Suprapubic skin (tissue), 4 donors: Measurements from ENCODE around the gene SAA2. TPM values are rescaled to one million over a fixed set of nuclear protein-coding genes. Genes with fewer than 3 reads are reported as not detected.
"Not testable (repeated sequence)": the region's sequence is repeated elsewhere in the genome, so short reads cannot be mapped to it uniquely, and the experiment has no call there.

Experiments
- DNase-seq, 2 donors: peaks; one replicate each; pipeline ENCODE4 v3.0.0-alpha.2; 2019; ENCODE audit warnings: low spot score in 2 of 2
- H3K27ac ChIP-seq: fragments of 200-600 bp; sonication (generic); one replicate; pipeline ENCODE4 v1.5.1; 2019
- H3K27me3 ChIP-seq: fragments of 200-600 bp; sonication (generic); one replicate; pipeline ENCODE4 v1.5.1; 2019
- H3K36me3 ChIP-seq: fragments of 200-600 bp; sonication (generic); one replicate; pipeline ENCODE4 v1.5.1; 2019
- H3K4me1 ChIP-seq: fragments of 200-600 bp; sonication (generic); one replicate; pipeline ENCODE4 v1.5.1; 2019
- H3K4me3 ChIP-seq: fragments of 200-600 bp; sonication (generic); one replicate; pipeline ENCODE4 v1.5.1; 2019; ENCODE audit warnings: mild to moderate bottlenecking
- H3K9me3 ChIP-seq: fragments of 200-600 bp; sonication (generic); one replicate; pipeline ENCODE4 v1.5.1; 2019
- CTCF ChIP-seq, 2 donors: fragments of 200-600 bp in 1 of 2; fragments of 450-650 bp in 1 of 2; sonication (generic) in 1 of 2; IDR thresholded peaks; one replicate each; pipeline ENCODE4 v1.5.1; 2016 to 2019; ENCODE audit warnings: antibody characterized with exemption in 2 of 2, mild to moderate bottlenecking in 1 of 2, moderate library complexity in 1 of 2
- EP300 ChIP-seq: sonication (generic); formaldehyde crosslinking; IDR thresholded peaks from one replicate; pipeline ENCODE4 v1.6.1; 2017; ENCODE audit warnings: antibody characterized with exemption
- POLR2A ChIP-seq, 2 donors: fragments of 450-650 bp; IDR thresholded peaks; one replicate each; pipeline ENCODE4 v1.6.1; 2017; ENCODE audit warnings: antibody characterized with exemption in 2 of 2, mild to moderate bottlenecking in 2 of 2, moderate library complexity in 2 of 2
- POLR2AphosphoS5 ChIP-seq, 3 donors: sonication (generic); formaldehyde crosslinking; IDR thresholded peaks; one replicate each; pipeline ENCODE4 v1.6.1; 2017; ENCODE audit warnings: antibody characterized with exemption in 3 of 3
- WGBS: methylation state at CpG from one replicate; pipeline ENCODE4 v1.1.5; 2018; 5-methylcytosine and 5-hydroxymethylcytosine counted together
- total RNA-seq, 4 donors: library from RNA; depleted of rRNA; stranded (reverse); fragments of >200 nt; gene quantifications; one replicate each; pipeline ENCODE4 v1.1.0, GENCODE V29; 2016

Gene SAA2
- total RNA-seq, 4 donors from 2014 or later = 15.0 to 30.4 (median 16.2) TPM; not detected in 1

- Histone ChIP-seq H3K27ac (no peak overlapping the region), H3K4me1 (no peaks in the 10 kb centered on the region), H3K36me3 (no peaks in the 10 kb centered on the region), H3K27me3 (peaks cover 20% of the 10 kb centered on the region), H3K9me3 (no peaks in the 10 kb centered on the region), H3K4me3 (no peak overlapping the region)
- DNase-seq = no peak
- WGBS = 75% methylated on average over 1 of the region's 3 CpGs
- TF ChIP-seq CTCF (IDR thresholded peaks at IDR 0.05) (no peak), EP300 (no peak), POLR2A (IDR thresholded peaks at IDR 0.05) (no peak), POLR2AphosphoS5 (IDR thresholded peaks at IDR 0.05) (no peak)
Measured at GRCh38 chr11:18204220-18204619, 44.2 kb downstream of the SAA2 start.

GRCh38 chr11:18203723-18204122 lies 44.7 kb downstream of the SAA2 start:
- DNase-seq = no peak
- Histone ChIP-seq H3K27me3 (peaks cover 15% of the 10 kb centered on the region), H3K36me3 (no peaks in the 10 kb centered on the region), H3K27ac (no peak overlapping the region), H3K9me3 (no peaks in the 10 kb centered on the region), H3K4me1 (no peaks in the 10 kb centered on the region), H3K4me3 (no peak overlapping the region)
- TF ChIP-seq POLR2AphosphoS5 (IDR thresholded peaks at IDR 0.05) = no peak
- no peak for TF ChIP-seq POLR2A (IDR thresholded peaks at IDR 0.05)
- TF ChIP-seq EP300 = no peak
- TF ChIP-seq CTCF (IDR thresholded peaks at IDR 0.05) = no peak
- 17% methylated on average over 6 of the region's 6 CpGs for WGBS

- not testable (repeated sequence) for H3K27me3 ChIP-seq, H3K4me1 ChIP-seq, H3K4me3 ChIP-seq, DNase-seq, H3K36me3 ChIP-seq, H3K9me3 ChIP-seq, H3K27ac ChIP-seq
- 71% methylated on average over 3 of the region's 3 CpGs for WGBS
Measured at GRCh38 chr11:18197738-18198137, 50.7 kb downstream of the SAA2 start.

- no peaks in the 10 kb centered on the region for H3K36me3 ChIP-seq
- H3K4me3 ChIP-seq = no peak overlapping the region
- peaks cover 2% of the 10 kb centered on the region for H3K27me3 ChIP-seq
- no peaks in the 10 kb centered on the region for H3K9me3 ChIP-seq
- TF ChIP-seq POLR2AphosphoS5 (IDR thresholded peaks at IDR 0.05) = no peak
- TF ChIP-seq EP300 = no peak
- no peak for TF ChIP-seq POLR2A (IDR thresholded peaks at IDR 0.05)
- no peak for TF ChIP-seq CTCF (IDR thresholded peaks at IDR 0.05)
- no peak for DNase-seq
- H3K4me1 ChIP-seq = no peaks in the 10 kb centered on the region
- 95% methylated on average over 2 of the region's 2 CpGs for whole genome bisulfite sequencing
- no peak overlapping the region for H3K27ac ChIP-seq
Measured at GRCh38 chr11:18196532-18196931, 51.9 kb downstream of the SAA2 start.

Other genes starting within 250 kb of the SAA2 start
- 10 to 100 TPM; 24.1 to 37.4 (median 29.9) TPM for gene SERGEF, start 235.6 kb downstream of the SAA2 start, total RNA-seq
- gene TPH1, start 202.4 kb downstream of the SAA2 start, total RNA-seq = 1 to 10 TPM in 1 of 4 donors, under 1 TPM in 3; 0.19 to 1.9 (median 0.40) TPM
- gene SAAL1, start 142.6 kb downstream of the SAA2 start, total RNA-seq = 10 to 100 TPM in 1 of 4 donors, 1 to 10 TPM in 3; 7.1 to 19.1 (median 7.3) TPM
- gene MRGPRX3, start 116.1 kb downstream of the SAA2 start, total RNA-seq = not detected
- gene MRGPRX4, start 75.8 kb downstream of the SAA2 start, total RNA-seq = not detected
- gene SAA4, start 11.9 kb downstream of the SAA2 start, total RNA-seq = 1 to 10 TPM in 1 of 4 donors, not detected in 3; 5.1 TPM
- 10 to 100 TPM; 10.5 to 79.1 (median 49.1) TPM for gene SAA1, start 17.6 kb upstream of the SAA2 start, total RNA-seq
- gene HPS5, start 73.5 kb upstream of the SAA2 start, total RNA-seq = 10 to 100 TPM; 14.9 to 27.0 (median 22.6) TPM
- gene GTF2H1, start 73.9 kb upstream of the SAA2 start, total RNA-seq = 100 to 1,000 TPM in 1 of 4 donors, 10 to 100 TPM in 3; 48.6 to 121 (median 50.4) TPM
- 100 to 1,000 TPM; 438 to 724 (median 616) TPM for gene LDHA, start 145.9 kb upstream of the SAA2 start, total RNA-seq
- gene LDHC, start 163.7 kb upstream of the SAA2 start, total RNA-seq = not detected
- gene LDHAL6A, start 207.2 kb upstream of the SAA2 start, total RNA-seq = not detected